Dendritic cell treated with granulocyte-macrophage colony-stimulating factor and Interleukin-4, amounts not matched to agents 40 ng/mL and 50 ng/mL, for 4 days (primary cell): ENCODE results near the gene CTNNA2.

Experiments used
- H3K27ac Mint-ChIP-seq: one replicate; pipeline ENCODE4 v1.8.0; 2022; ENCODE audit warnings: mild to moderate bottlenecking, mixed read lengths
- H3K27me3 Mint-ChIP-seq: one replicate; pipeline ENCODE4 v1.8.0; 2022; ENCODE audit warnings: mild to moderate bottlenecking, mixed read lengths
- H3K36me3 Mint-ChIP-seq: one replicate; pipeline ENCODE4 v1.8.0; 2022; ENCODE audit warnings: low read depth, mixed read lengths
- H3K4me1 Mint-ChIP-seq: one replicate; pipeline ENCODE4 v1.8.0; 2022; ENCODE audit warnings: low read depth, mixed read lengths
- H3K4me3 Mint-ChIP-seq: one replicate; pipeline ENCODE4 v1.8.0; 2022; ENCODE audit warnings: mild to moderate bottlenecking, moderate library complexity, mixed read lengths
- H3K9me3 Mint-ChIP-seq: one replicate; pipeline ENCODE4 v1.8.0; 2022; ENCODE audit warnings: mixed read lengths
- intact Hi-C: fragments of 100-400 bp; cut with micrococcal nuclease; formaldehyde crosslinking; loops from one replicate; pipeline ENCODE4 v1.15.0; 2022

CTNNA2 gene

DNA sequence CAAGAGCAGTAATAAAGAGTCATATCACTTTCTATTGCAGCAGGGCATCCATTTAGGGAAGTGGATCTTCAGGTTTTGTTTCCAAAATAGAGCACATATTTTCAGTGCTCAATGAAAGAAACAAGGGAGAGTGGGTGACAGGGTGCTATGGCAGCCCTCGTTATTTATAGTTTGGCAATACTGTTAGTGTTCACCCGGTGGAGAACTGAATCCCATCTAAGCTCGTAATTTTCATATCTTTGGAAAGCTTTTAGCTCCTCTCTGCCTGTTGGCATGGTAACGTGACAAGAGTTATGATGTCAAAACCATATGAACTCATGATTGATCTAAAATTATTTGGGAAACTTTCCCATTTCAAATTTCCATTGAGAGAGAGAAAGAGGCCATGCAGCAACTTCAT is 459.8 kb downstream of the CTNNA2 start:
- no peak overlapping the region for H3K27ac Mint-ChIP-seq
- no peak overlapping the region for H3K4me3 Mint-ChIP-seq
- no peaks in the 10 kb centered on the region for H3K27me3 Mint-ChIP-seq
- no peaks in the 10 kb centered on the region for H3K4me1 Mint-ChIP-seq
- intact Hi-C loops: no loop called here
- H3K9me3 Mint-ChIP-seq: no peaks in the 10 kb centered on the region
- H3K36me3 Mint-ChIP-seq: no peaks in the 10 kb centered on the region

- Mint-ChIP-seq H3K4me3 (no peak overlapping the region), H3K36me3 (no peaks in the 10 kb centered on the region), H3K9me3 (no peaks in the 10 kb centered on the region), H3K27ac (no peak overlapping the region), H3K4me1 (no peaks in the 10 kb centered on the region), H3K27me3 (no peaks in the 10 kb centered on the region)
- intact Hi-C loops: no loop called here
These were observed 463.1 kb downstream of the CTNNA2 start for GRCh38 chr2:79975791-79976565.

DNA sequence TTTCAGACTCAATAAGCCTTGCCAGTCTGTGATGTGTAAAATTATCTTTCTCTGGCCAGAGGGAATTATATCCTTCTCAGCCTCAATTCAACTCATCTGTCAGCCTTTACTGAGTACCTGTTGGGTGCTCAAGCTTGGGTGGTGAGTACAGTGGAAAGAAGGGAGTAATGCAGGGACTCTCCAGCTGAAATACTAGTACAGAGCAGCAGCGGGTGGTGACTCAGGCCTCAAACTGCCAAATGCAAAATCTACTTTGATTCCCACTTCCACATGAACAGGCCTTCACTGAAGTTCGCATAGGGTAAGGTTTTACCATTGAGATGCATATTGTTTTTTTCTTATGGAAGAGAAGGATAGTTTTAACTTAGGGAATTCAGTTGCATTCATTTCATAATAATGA is 464.9 kb downstream of the CTNNA2 start:
- no peaks in the 10 kb centered on the region for H3K27me3 Mint-ChIP-seq
- H3K27ac Mint-ChIP-seq: no peak overlapping the region
- H3K36me3 Mint-ChIP-seq: no peaks in the 10 kb centered on the region
- H3K9me3 Mint-ChIP-seq: no peaks in the 10 kb centered on the region
- intact Hi-C loops: no loop called here
- no peak overlapping the region for H3K4me3 Mint-ChIP-seq
- no peaks in the 10 kb centered on the region for H3K4me1 Mint-ChIP-seq

- H3K36me3 Mint-ChIP-seq: no peaks in the 10 kb centered on the region
- intact Hi-C loops: no loop called here
- H3K27me3 Mint-ChIP-seq: no peaks in the 10 kb centered on the region
- H3K27ac Mint-ChIP-seq: no peak overlapping the region
- H3K9me3 Mint-ChIP-seq: no peaks in the 10 kb centered on the region
- H3K4me3 Mint-ChIP-seq: no peak overlapping the region
- H3K4me1 Mint-ChIP-seq: no peaks in the 10 kb centered on the region
These were observed 467.3 kb downstream of the CTNNA2 start for GRCh38 chr2:79980116-79980515.

- Mint-ChIP-seq H3K27ac (no peak overlapping the region), H3K9me3 (no peaks in the 10 kb centered on the region), H3K4me1 (no peaks in the 10 kb centered on the region), H3K36me3 (no peaks in the 10 kb centered on the region), H3K27me3 (no peaks in the 10 kb centered on the region), H3K4me3 (no peak overlapping the region)
- intact Hi-C loops: no loop called here
These were observed 468.0 kb downstream of the CTNNA2 start for GRCh38 chr2:79980816-79981215.

DNA sequence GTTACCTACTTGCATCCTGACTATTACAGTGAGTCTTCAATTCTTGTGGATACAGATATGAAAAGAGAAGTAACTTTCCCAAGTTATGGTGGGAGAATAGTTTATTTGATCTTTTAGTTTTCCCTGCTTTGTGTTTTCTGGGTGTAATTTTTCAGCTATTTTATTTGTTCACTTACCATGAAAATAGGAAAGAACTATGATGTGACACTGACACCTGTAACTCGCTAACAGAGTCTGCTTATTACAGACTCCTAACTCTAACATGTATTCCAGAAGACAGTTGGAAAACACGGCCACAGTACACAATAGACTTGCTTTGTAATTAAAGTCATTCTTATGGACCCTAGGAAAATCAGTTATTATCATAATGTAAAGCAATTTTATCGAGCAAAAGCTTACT is 468.5 kb downstream of the CTNNA2 start:
- Mint-ChIP-seq H3K4me3 (no peak overlapping the region), H3K36me3 (no peaks in the 10 kb centered on the region), H3K4me1 (no peaks in the 10 kb centered on the region), H3K9me3 (no peaks in the 10 kb centered on the region), H3K27ac (no peak overlapping the region), H3K27me3 (no peaks in the 10 kb centered on the region)
- intact Hi-C loops: no loop called here

DNA sequence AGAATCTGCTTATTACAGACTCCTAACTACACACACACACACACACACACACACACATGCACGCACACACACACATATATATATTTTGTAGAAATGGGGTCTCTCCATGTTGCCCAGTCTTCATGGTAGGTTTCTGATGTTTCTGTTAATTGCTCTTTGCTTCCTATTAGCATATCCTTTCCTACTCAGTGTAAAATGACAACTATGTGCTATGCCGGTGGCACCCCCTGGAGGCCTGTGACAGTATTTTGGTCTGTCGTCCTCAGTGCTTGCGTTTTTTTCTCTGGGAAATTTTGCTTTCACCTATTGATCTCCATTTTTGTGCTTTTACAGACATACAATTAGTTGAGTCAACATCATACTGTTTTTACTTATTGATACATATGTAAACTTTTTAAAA is 469.6 kb downstream of the CTNNA2 start:
- Mint-ChIP-seq H3K9me3 (no peaks in the 10 kb centered on the region), H3K4me3 (no peak overlapping the region), H3K27me3 (no peaks in the 10 kb centered on the region), H3K36me3 (no peaks in the 10 kb centered on the region), H3K4me1 (no peaks in the 10 kb centered on the region), H3K27ac (no peak overlapping the region)
- intact Hi-C loops: no loop called here

DNA sequence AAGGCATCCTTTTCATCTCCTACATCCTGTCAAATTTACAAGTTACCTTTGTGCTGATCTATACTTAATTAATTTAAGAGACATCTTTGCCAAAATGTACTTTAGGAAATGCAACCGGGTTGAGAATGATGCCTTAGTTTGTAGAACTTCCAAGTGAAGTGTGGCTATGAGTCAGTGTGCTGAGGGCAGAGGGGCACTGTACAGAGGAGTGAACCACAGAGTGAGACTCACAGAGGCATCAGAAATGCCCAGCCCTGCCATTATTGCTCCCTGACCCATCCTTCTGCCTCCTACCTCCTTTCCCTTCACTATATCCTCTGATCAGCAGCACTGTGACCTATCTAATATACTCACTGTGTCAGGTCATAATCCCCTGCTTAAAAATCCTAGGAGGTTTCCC is 471.6 kb downstream of the CTNNA2 start:
- no peaks in the 10 kb centered on the region for H3K36me3 Mint-ChIP-seq
- H3K27me3 Mint-ChIP-seq: no peaks in the 10 kb centered on the region
- intact Hi-C loops: no loop called here
- H3K9me3 Mint-ChIP-seq: no peaks in the 10 kb centered on the region
- no peak overlapping the region for H3K4me3 Mint-ChIP-seq
- H3K27ac Mint-ChIP-seq: no peak overlapping the region
- H3K4me1 Mint-ChIP-seq: no peaks in the 10 kb centered on the region

GRCh38 chr2:79985145-79985544 is 472.3 kb downstream of the CTNNA2 start:
- intact Hi-C loops: no loop called here
- no peaks in the 10 kb centered on the region for H3K4me1 Mint-ChIP-seq
- no peak overlapping the region for H3K27ac Mint-ChIP-seq
- H3K9me3 Mint-ChIP-seq: no peaks in the 10 kb centered on the region
- H3K4me3 Mint-ChIP-seq: no peak overlapping the region
- H3K27me3 Mint-ChIP-seq: no peaks in the 10 kb centered on the region
- H3K36me3 Mint-ChIP-seq: no peaks in the 10 kb centered on the region

- no peak overlapping the region for H3K4me3 Mint-ChIP-seq
- H3K36me3 Mint-ChIP-seq: no peaks in the 10 kb centered on the region
- no peaks in the 10 kb centered on the region for H3K9me3 Mint-ChIP-seq
- intact Hi-C loops: no loop called here
- H3K27me3 Mint-ChIP-seq: no peaks in the 10 kb centered on the region
- no peak overlapping the region for H3K27ac Mint-ChIP-seq
- no peaks in the 10 kb centered on the region for H3K4me1 Mint-ChIP-seq
These were observed 472.7 kb downstream of the CTNNA2 start for GRCh38 chr2:79985571-79985970.

- Mint-ChIP-seq H3K36me3 (no peaks in the 10 kb centered on the region), H3K27me3 (peaks cover 22% of the 10 kb centered on the region), H3K4me1 (no peaks in the 10 kb centered on the region), H3K9me3 (no peaks in the 10 kb centered on the region), H3K4me3 (no peak overlapping the region), H3K27ac (no peak overlapping the region)
- intact Hi-C loops: no loop called here
These were observed 480.3 kb downstream of the CTNNA2 start for GRCh38 chr2:79993144-79993543.

DNA sequence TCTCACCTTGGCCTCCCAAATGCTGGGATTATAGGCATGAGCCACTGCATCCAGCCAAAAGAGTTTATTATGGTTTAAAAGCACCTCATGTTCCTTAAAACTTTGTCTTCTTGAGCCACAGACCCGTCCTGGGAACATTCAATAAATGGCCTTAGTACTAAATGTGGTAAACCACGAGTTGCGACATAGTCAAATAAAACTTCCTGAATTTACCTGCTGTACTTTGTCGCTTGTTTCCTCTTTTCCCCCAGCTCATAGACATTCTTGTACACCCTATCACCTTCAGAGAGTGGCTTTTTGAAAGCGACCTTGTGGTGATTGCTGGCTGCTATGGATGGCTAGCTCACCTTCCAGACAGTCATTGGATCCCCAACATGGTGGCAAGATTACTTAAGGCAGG is 481.3 kb downstream of the CTNNA2 start:
- H3K27ac Mint-ChIP-seq: no peak overlapping the region
- no peaks in the 10 kb centered on the region for H3K4me1 Mint-ChIP-seq
- H3K36me3 Mint-ChIP-seq: no peaks in the 10 kb centered on the region
- no peaks in the 10 kb centered on the region for H3K9me3 Mint-ChIP-seq
- peaks cover 23% of the 10 kb centered on the region for H3K27me3 Mint-ChIP-seq
- no peak overlapping the region for H3K4me3 Mint-ChIP-seq
- intact Hi-C loops: no loop called here

- H3K9me3 Mint-ChIP-seq: no peaks in the 10 kb centered on the region
- H3K27me3 Mint-ChIP-seq: peaks cover 28% of the 10 kb centered on the region
- no peaks in the 10 kb centered on the region for H3K36me3 Mint-ChIP-seq
- H3K27ac Mint-ChIP-seq: no peak overlapping the region
- no peak overlapping the region for H3K4me3 Mint-ChIP-seq
- intact Hi-C loops: no loop called here
- H3K4me1 Mint-ChIP-seq: no peaks in the 10 kb centered on the region
These were observed 482.1 kb downstream of the CTNNA2 start for GRCh38 chr2:79994965-79995364.

GRCh38 chr2:79996709-79997108 is 483.9 kb downstream of the CTNNA2 start:
- Mint-ChIP-seq H3K4me1 (no peaks in the 10 kb centered on the region), H3K27me3 (peaks cover 22% of the 10 kb centered on the region), H3K36me3 (no peaks in the 10 kb centered on the region), H3K4me3 (no peak overlapping the region), H3K9me3 (no peaks in the 10 kb centered on the region), H3K27ac (no peak overlapping the region)
- intact Hi-C loops: no loop called here

DNA sequence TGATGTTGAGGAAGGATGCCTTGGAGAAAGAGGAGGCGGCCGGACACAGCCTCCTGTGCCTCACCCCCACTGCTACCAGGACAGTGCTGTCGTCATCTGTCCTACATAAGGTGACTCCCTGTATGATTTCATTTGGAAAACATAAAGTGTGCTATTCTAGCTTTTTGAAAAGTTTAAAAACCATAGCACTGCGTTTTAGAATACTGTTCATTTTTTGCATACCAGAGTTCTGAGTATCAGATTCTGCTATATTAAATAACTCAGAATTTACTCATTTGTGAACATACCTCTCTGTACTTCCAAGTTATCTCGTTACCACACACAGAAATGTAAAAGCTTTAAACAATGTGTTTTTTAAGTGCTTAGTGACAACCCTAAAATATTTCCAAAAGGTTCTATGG is 488.9 kb downstream of the CTNNA2 start:
- Mint-ChIP-seq H3K36me3 (no peaks in the 10 kb centered on the region), H3K27me3 (peaks cover 9% of the 10 kb centered on the region), H3K9me3 (no peaks in the 10 kb centered on the region), H3K27ac (no peak overlapping the region), H3K4me3 (no peak overlapping the region), H3K4me1 (no peaks in the 10 kb centered on the region)
- intact Hi-C loops: no loop called here
